Measurements from ENCODE around the gene LAMA2.
A peak's percentile ranks its signal among the peaks of the same experiment; 100 is the strongest.

Gene LAMA2

GRCh38 chr6:129368970-129369369, 486.0 kb downstream of the LAMA2 start:
- TF ChIP-seq CTCF (IDR thresholded peaks at IDR 0.05; ENCODE audit: insufficient read depth, low read depth, low read length, missing control alignments) = no peak
- DNase-seq (ENCODE audit: low read depth) = no peak
- no peak overlapping the region for H3K4me3 ChIP-seq (ENCODE audit: low read length)

GRCh38 chr6:129369737-129370136, 486.8 kb downstream of the LAMA2 start:
- H3K4me3 ChIP-seq (ENCODE audit: low read length) = no peak overlapping the region
- no peak for TF ChIP-seq CTCF (IDR thresholded peaks at IDR 0.05; ENCODE audit: insufficient read depth, low read depth, low read length, missing control alignments)
- DNase-seq (ENCODE audit: low read depth) = no peak

GRCh38 chr6:129370268-129370916, 487.5 kb downstream of the LAMA2 start:
- TF ChIP-seq CTCF (IDR thresholded peaks at IDR 0.05; ENCODE audit: insufficient read depth, low read depth, low read length, missing control alignments) = peak; percentile 66
- H3K4me3 ChIP-seq (ENCODE audit: low read length) = no peak overlapping the region
- peak; percentile 47 for DNase-seq (ENCODE audit: low read depth)

- TF ChIP-seq CTCF (IDR thresholded peaks at IDR 0.05; ENCODE audit: insufficient read depth, low read depth, low read length, missing control alignments) = no peak
- DNase-seq (ENCODE audit: low read depth) = no peak
- no peak overlapping the region for H3K4me3 ChIP-seq (ENCODE audit: low read length)
Measured at GRCh38 chr6:129381885-129382284, 498.9 kb downstream of the LAMA2 start.

GRCh38 chr6:129382916-129383315, 500.0 kb downstream of the LAMA2 start:
- no peak for TF ChIP-seq CTCF (IDR thresholded peaks at IDR 0.05; ENCODE audit: insufficient read depth, low read depth, low read length, missing control alignments)
- H3K4me3 ChIP-seq (ENCODE audit: low read length) = no peak overlapping the region
- DNase-seq (ENCODE audit: low read depth) = no peak

GRCh38 chr6:129385117-129385516, 502.2 kb downstream of the LAMA2 start:
- TF ChIP-seq CTCF (IDR thresholded peaks at IDR 0.05; ENCODE audit: insufficient read depth, low read depth, low read length, missing control alignments) = no peak
- H3K4me3 ChIP-seq (ENCODE audit: low read length) = no peak overlapping the region

GRCh38 chr6:129390900-129391299, 508.0 kb downstream of the LAMA2 start:
- no peak for TF ChIP-seq CTCF (IDR thresholded peaks at IDR 0.05; ENCODE audit: insufficient read depth, low read depth, low read length, missing control alignments)
- H3K4me3 ChIP-seq (ENCODE audit: low read length) = no peak overlapping the region
- DNase-seq (ENCODE audit: low read depth) = no peak

More at GRCh38 chr6:129385117-129385516, 502.2 kb downstream of the LAMA2 start:
- DNase-seq (ENCODE audit: low read depth) = no peak

Data from epithelial cell of esophagus (primary cell).